H9 (cell line): ENCODE results near the gene STK38. TPM values are rescaled to one million over a fixed set of nuclear protein-coding genes. Genes with fewer than 3 reads are reported as not detected.

Source experiments
- DNase-seq: peaks from one replicate; pipeline ENCODE4 v3.0.0-alpha.2; 2017
- H2AFZ ChIP-seq: one replicate; pipeline ENCODE4 v1.6.1; 2013; ENCODE audit warnings: mild to moderate bottlenecking, low read length, control low read depth, moderate library complexity
- H2AK5ac ChIP-seq: 2 replicates; pipeline ENCODE4 v1.6.1; 2013; ENCODE audit warnings: low read length, control low read depth, mixed read lengths; ENCODE audit not compliant: insufficient read length
- H2BK120ac ChIP-seq: one replicate; pipeline ENCODE4 v1.6.1; 2013; ENCODE audit warnings: low read depth, mild to moderate bottlenecking, low read length, control low read depth, inconsistent platforms; ENCODE audit not compliant: poor library complexity, severe bottlenecking
- H2BK12ac ChIP-seq: 2 replicates; pipeline ENCODE4 v1.6.1; 2013; ENCODE audit warnings: low read length, control low read depth, mixed read lengths, low read depth; ENCODE audit not compliant: insufficient read length
- H2BK15ac ChIP-seq: 2 replicates; pipeline ENCODE4 v1.6.1; 2013; ENCODE audit warnings: low read depth, low read length, control low read depth
- H2BK20ac ChIP-seq: one replicate; pipeline ENCODE4 v1.6.1; 2013; ENCODE audit warnings: low read depth, mild to moderate bottlenecking, low read length, control low read depth, inconsistent platforms; ENCODE audit not compliant: poor library complexity, severe bottlenecking
- H2BK5ac ChIP-seq: 2 replicates; pipeline ENCODE4 v1.6.1; 2013; ENCODE audit warnings: low read length, control low read depth, mixed read lengths; ENCODE audit not compliant: insufficient read length
- H3K14ac ChIP-seq: 2 replicates; pipeline ENCODE4 v1.6.1; 2013; ENCODE audit warnings: low read length, control low read depth; ENCODE audit not compliant: insufficient read depth
- H3K18ac ChIP-seq: 2 replicates; pipeline ENCODE4 v1.6.1; 2013; ENCODE audit warnings: low read depth, mild to moderate bottlenecking, mixed read lengths, low read length, control low read depth; ENCODE audit not compliant: insufficient read length
- H3K23ac ChIP-seq: 2 replicates; pipeline ENCODE4 v1.6.1; 2013; ENCODE audit warnings: low read length, control low read depth, mixed read lengths, low read depth; ENCODE audit not compliant: insufficient read length
- H3K23me2 ChIP-seq: 2 replicates; pipeline ENCODE4 v1.6.1; 2013; ENCODE audit warnings: low read depth, mild to moderate bottlenecking, mixed read lengths, low read length, control low read depth; ENCODE audit not compliant: insufficient read length, poor library complexity, severe bottlenecking
- H3K27ac ChIP-seq: 2 replicates; pipeline ENCODE4 v1.5.1; 2013; ENCODE audit warnings: low read length, control low read depth, mixed read lengths, low read depth; ENCODE audit not compliant: insufficient read length
- H3K27me3 ChIP-seq: 2 replicates; pipeline ENCODE4 v1.6.1; 2013; ENCODE audit warnings: low read length, control low read depth, inconsistent platforms; ENCODE audit not compliant: insufficient read depth
- H3K4ac ChIP-seq: 2 replicates; pipeline ENCODE4 v1.6.1; 2013; ENCODE audit warnings: low read depth, mild to moderate bottlenecking, control low read depth, inconsistent platforms, low read length, moderate library complexity
- H3K4me1 ChIP-seq: 2 replicates; pipeline ENCODE4 v1.6.1; 2013; ENCODE audit warnings: low read length, control low read depth, inconsistent platforms; ENCODE audit not compliant: insufficient read depth
- H3K4me2 ChIP-seq: 2 replicates; pipeline ENCODE4 v1.6.1; 2013; ENCODE audit warnings: low read length, control low read depth, mixed read lengths; ENCODE audit not compliant: insufficient read length, insufficient read depth
- H3K56ac ChIP-seq: 2 replicates; pipeline ENCODE4 v1.6.1; 2013; ENCODE audit warnings: low read depth, mild to moderate bottlenecking, mixed read lengths, low read length, control low read depth; ENCODE audit not compliant: insufficient read length
- H3K79me1 ChIP-seq: 2 replicates; pipeline ENCODE4 v1.6.1; 2013; ENCODE audit warnings: low read depth, mild to moderate bottlenecking, moderate library complexity, low read length, control low read depth, inconsistent platforms; ENCODE audit not compliant: insufficient read depth, poor library complexity, severe bottlenecking
- H3K79me2 ChIP-seq: 2 replicates; pipeline ENCODE4 v1.6.1; 2013; ENCODE audit warnings: low read length, control low read depth, inconsistent platforms; ENCODE audit not compliant: insufficient read depth
- H3K9ac ChIP-seq: 2 replicates; pipeline ENCODE4 v1.6.1; 2013; ENCODE audit warnings: low read length, control low read depth, mixed read lengths; ENCODE audit not compliant: insufficient read length; ENCODE audit errors: extremely low read depth
- H3K9me3 ChIP-seq: one replicate; pipeline ENCODE4 v1.6.1; 2013; ENCODE audit warnings: low read depth, low read length, inconsistent platforms; ENCODE audit not compliant: control insufficient read depth
- H3T11ph ChIP-seq: one replicate; pipeline ENCODE4 v1.6.1; 2013; ENCODE audit warnings: mild to moderate bottlenecking, low read length, control low read depth, inconsistent platforms
- H4K20me1 ChIP-seq: one replicate; pipeline ENCODE4 v1.6.1; 2013; ENCODE audit not compliant: control insufficient read depth, insufficient read length, insufficient read depth
- H4K5ac ChIP-seq: 2 replicates; pipeline ENCODE4 v1.6.1; 2013; ENCODE audit warnings: low read depth, mild to moderate bottlenecking, mixed read lengths, low read length, control low read depth; ENCODE audit not compliant: insufficient read length
- H4K8ac ChIP-seq: replicated peaks from 2 replicates; pipeline ENCODE4 v1.6.1; 2013; ENCODE audit warnings: low read length, control low read depth, mixed read lengths, low read depth; ENCODE audit not compliant: insufficient read length
- H4K91ac ChIP-seq: 2 replicates; pipeline ENCODE4 v1.6.1; 2013; ENCODE audit warnings: low read depth, mild to moderate bottlenecking, moderate library complexity, mixed read lengths, low read length, control low read depth; ENCODE audit not compliant: insufficient read length
- H3K27ac Mint-ChIP-seq, 3 experiments: 2 replicates in 2 of 3; 3 replicates in 1 of 3; pipeline ENCODE4 v1.8.0; 2020 to 2021; ENCODE audit warnings: mixed read lengths in 3 of 3, mild to moderate bottlenecking in 1 of 3, moderate library complexity in 1 of 3
- H3K27me3 Mint-ChIP-seq: 2 replicates; pipeline ENCODE4 v1.8.0; 2021; ENCODE audit warnings: low read depth, mild to moderate bottlenecking, moderate library complexity, mixed read lengths
- H3K36me3 Mint-ChIP-seq, 3 experiments: 2 replicates in 2 of 3; 3 replicates in 1 of 3; pipeline ENCODE4 v1.8.0; 2020 to 2021; ENCODE audit warnings: low read depth in 3 of 3, mixed read lengths in 3 of 3; ENCODE audit not compliant: insufficient read depth in 1 of 3
- H3K4me1 Mint-ChIP-seq, 2 experiments: 2 replicates each; pipeline ENCODE4 v1.8.0; 2020; ENCODE audit warnings: mixed read lengths in 2 of 2
- H3K4me3 Mint-ChIP-seq, 2 experiments: 2 replicates in 1 of 2; 3 replicates in 1 of 2; pipeline ENCODE4 v1.8.0; 2020 to 2021; ENCODE audit warnings: mild to moderate bottlenecking in 2 of 2, mixed read lengths in 2 of 2, moderate library complexity in 1 of 2
- H3K9me3 Mint-ChIP-seq, 2 experiments: 2 replicates in 1 of 2; 3 replicates in 1 of 2; pipeline ENCODE4 v1.8.0; 2020; ENCODE audit warnings: mild to moderate bottlenecking in 2 of 2, mixed read lengths in 2 of 2, moderate library complexity in 1 of 2
- WGBS: extraction: QIAGEN DNeasy Blood & Tissue Kit; methylation state at CpG from one replicate; pipeline ENCODE4 v1.1.7; 2013; ENCODE audit warnings: missing lambda C conversion rate, low lambda C conversion rate, mixed read lengths; ENCODE audit not compliant: insufficient read length; ENCODE audit errors: extremely low coverage; 5-methylcytosine and 5-hydroxymethylcytosine counted together
- total RNA-seq: library from RNA; stranded (reverse); gene quantifications from 2 replicates; pipeline ENCODE4 v1.2.1, GENCODE V29; 2021
- TF ChIP-seq, protein P1 (sequence below): fragments of 200-600 bp; sonication (generic); conservative IDR thresholded peaks from 3 replicates; pipeline ENCODE4 v1.8.0; 2021; ENCODE audit warnings: antibody characterized with exemption, mild to moderate bottlenecking

STK38 gene
- total RNA-seq, 1 experiment from 2014 or later: 17.5 TPM

- H2BK12ac ChIP-seq: no peak overlapping the region
- H2BK120ac ChIP-seq: no peak overlapping the region
- no peak overlapping the region for H3K23ac ChIP-seq
- no peak overlapping the region for H2BK15ac ChIP-seq
- peaks cover 0 to 2% of the 10 kb centered on the region in 2 experiments; a peak in 1 of 5 replicates for H3K9me3 Mint-ChIP-seq
- no peak overlapping the region for H3K4me3 Mint-ChIP-seq
- H3K27me3 Mint-ChIP-seq: no peaks in the 10 kb centered on the region; the same call in 1 of the 2 replicates
- H3K27ac Mint-ChIP-seq: no peak overlapping the region; a peak in 1 of 7 replicates
- H3K56ac ChIP-seq: no peak overlapping the region
- WGBS: no CpG with 5 or more reads among the region's 2 CpGs
- no peak overlapping the region for H4K91ac ChIP-seq
- no peaks in the 10 kb centered on the region for H3K23me2 ChIP-seq
- no peaks in the 10 kb centered on the region for H3K79me2 ChIP-seq
- TF ChIP-seq, protein P1, sequence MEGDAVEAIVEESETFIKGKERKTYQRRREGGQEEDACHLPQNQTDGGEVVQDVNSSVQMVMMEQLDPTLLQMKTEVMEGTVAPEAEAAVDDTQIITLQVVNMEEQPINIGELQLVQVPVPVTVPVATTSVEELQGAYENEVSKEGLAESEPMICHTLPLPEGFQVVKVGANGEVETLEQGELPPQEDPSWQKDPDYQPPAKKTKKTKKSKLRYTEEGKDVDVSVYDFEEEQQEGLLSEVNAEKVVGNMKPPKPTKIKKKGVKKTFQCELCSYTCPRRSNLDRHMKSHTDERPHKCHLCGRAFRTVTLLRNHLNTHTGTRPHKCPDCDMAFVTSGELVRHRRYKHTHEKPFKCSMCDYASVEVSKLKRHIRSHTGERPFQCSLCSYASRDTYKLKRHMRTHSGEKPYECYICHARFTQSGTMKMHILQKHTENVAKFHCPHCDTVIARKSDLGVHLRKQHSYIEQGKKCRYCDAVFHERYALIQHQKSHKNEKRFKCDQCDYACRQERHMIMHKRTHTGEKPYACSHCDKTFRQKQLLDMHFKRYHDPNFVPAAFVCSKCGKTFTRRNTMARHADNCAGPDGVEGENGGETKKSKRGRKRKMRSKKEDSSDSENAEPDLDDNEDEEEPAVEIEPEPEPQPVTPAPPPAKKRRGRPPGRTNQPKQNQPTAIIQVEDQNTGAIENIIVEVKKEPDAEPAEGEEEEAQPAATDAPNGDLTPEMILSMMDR: no peak
- H4K8ac ChIP-seq: no peak overlapping the region
- H2AFZ ChIP-seq: no peak overlapping the region
- H3K4me1 Mint-ChIP-seq: peaks cover 6 to 8% of the 10 kb centered on the region in 2 experiments
- no peak for DNase-seq
- no peak overlapping the region for H3K4me2 ChIP-seq
- no peaks in the 10 kb centered on the region for H4K20me1 ChIP-seq
- H3K4me1 ChIP-seq: no peaks in the 10 kb centered on the region
- no peaks in the 10 kb centered on the region for H3K79me1 ChIP-seq
- H2AK5ac ChIP-seq: no peak overlapping the region
- no peak overlapping the region for H3K14ac ChIP-seq
- H3K4ac ChIP-seq: no peak overlapping the region
- no peak overlapping the region for H3K27ac ChIP-seq
- no peaks in the 10 kb centered on the region for H3K27me3 ChIP-seq
- H3K9me3 ChIP-seq: no peaks in the 10 kb centered on the region
- H3T11ph ChIP-seq: no peak overlapping the region
- no peak overlapping the region for H4K5ac ChIP-seq
- no peak overlapping the region for H3K9ac ChIP-seq
- no peaks in the 10 kb centered on the region for H3K36me3 Mint-ChIP-seq
- no peak overlapping the region for H3K18ac ChIP-seq
- H2BK5ac ChIP-seq: no peak overlapping the region
- H2BK20ac ChIP-seq: no peak overlapping the region
Measured at GRCh38 chr6:36577301-36577700, 30.0 kb upstream of the STK38 start.
